Adrenal gland (tissue), 5 donors: ENCODE data around the gene SYT3.

ENCODE experiments used
- POLR2A ChIP-seq, 2 donors: fragments of 450-650 bp; IDR thresholded peaks; one replicate each; pipeline ENCODE4 v1.6.1; 2017; ENCODE audit warnings: antibody characterized with exemption in 2 of 2, mild to moderate bottlenecking in 2 of 2, moderate library complexity in 1 of 2
- TF ChIP-seq, protein P1 (sequence below), 6 experiments: fragments of 450-650 bp in 4 of 6; fragments of 200-600 bp in 2 of 6; sonication (generic) in 1 of 6; IDR thresholded peaks; 1 replicate in 5 of 6; 2 replicates in 1 of 6; pipeline versions ENCODE4 v1.5.1 to v1.8.0; 2016 to 2021; ENCODE audit warnings: antibody characterized with exemption in 6 of 6, mild to moderate bottlenecking in 2 of 6, moderate library complexity in 1 of 6
- donor health status: DM: no; HTN: no; CAD: no.

- TF ChIP-seq, protein P1, sequence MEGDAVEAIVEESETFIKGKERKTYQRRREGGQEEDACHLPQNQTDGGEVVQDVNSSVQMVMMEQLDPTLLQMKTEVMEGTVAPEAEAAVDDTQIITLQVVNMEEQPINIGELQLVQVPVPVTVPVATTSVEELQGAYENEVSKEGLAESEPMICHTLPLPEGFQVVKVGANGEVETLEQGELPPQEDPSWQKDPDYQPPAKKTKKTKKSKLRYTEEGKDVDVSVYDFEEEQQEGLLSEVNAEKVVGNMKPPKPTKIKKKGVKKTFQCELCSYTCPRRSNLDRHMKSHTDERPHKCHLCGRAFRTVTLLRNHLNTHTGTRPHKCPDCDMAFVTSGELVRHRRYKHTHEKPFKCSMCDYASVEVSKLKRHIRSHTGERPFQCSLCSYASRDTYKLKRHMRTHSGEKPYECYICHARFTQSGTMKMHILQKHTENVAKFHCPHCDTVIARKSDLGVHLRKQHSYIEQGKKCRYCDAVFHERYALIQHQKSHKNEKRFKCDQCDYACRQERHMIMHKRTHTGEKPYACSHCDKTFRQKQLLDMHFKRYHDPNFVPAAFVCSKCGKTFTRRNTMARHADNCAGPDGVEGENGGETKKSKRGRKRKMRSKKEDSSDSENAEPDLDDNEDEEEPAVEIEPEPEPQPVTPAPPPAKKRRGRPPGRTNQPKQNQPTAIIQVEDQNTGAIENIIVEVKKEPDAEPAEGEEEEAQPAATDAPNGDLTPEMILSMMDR (IDR thresholded peaks at IDR 0.05) = no peak
- no peak for TF ChIP-seq POLR2A (IDR thresholded peaks at IDR 0.05)
Observed at GRCh38 chr19:50645107-50645506, 5.4 kb upstream of the SYT3 start.
